ENCODE measurements around the gene PPP6R2.
"Not testable (repeated sequence)": the region's sequence is repeated elsewhere in the genome, so short reads cannot be mapped to it uniquely, and the experiment has no call there.

PPP6R2 gene

GRCh38 chr22:50401907-50402306 lies 58.8 kb downstream of the PPP6R2 start:
- H3K36me3 ChIP-seq (ENCODE audit: insufficient read depth, low read depth, low read length): peaks cover 21% of the 10 kb centered on the region; the same call in 1 of the 2 replicates
- H3K9me3 ChIP-seq (ENCODE audit: insufficient read depth, low read depth, low read length): no peaks in the 10 kb centered on the region
- H3K4me3 ChIP-seq (ENCODE audit: low read length): no peak overlapping the region
- H3K4me1 ChIP-seq (ENCODE audit: insufficient read depth, low read length): no peaks in the 10 kb centered on the region
- no peak overlapping the region for H3K27ac ChIP-seq (ENCODE audit: low read length)
- H3K9ac ChIP-seq (ENCODE audit: low read depth, low read length): no peak overlapping the region
- H3K27me3 ChIP-seq (ENCODE audit: insufficient read depth, low read length): no peaks in the 10 kb centered on the region

- H3K4me1 ChIP-seq (ENCODE audit: insufficient read depth, low read length): no peaks in the 10 kb centered on the region
- H3K4me3 ChIP-seq (ENCODE audit: low read length): no peak overlapping the region
- no peak overlapping the region for H3K9ac ChIP-seq (ENCODE audit: low read depth, low read length)
- H3K36me3 ChIP-seq (ENCODE audit: insufficient read depth, low read depth, low read length): peaks cover 32% of the 10 kb centered on the region
- no peak overlapping the region for H3K27ac ChIP-seq (ENCODE audit: low read length)
- H3K9me3 ChIP-seq (ENCODE audit: insufficient read depth, low read depth, low read length): no peaks in the 10 kb centered on the region
- no peaks in the 10 kb centered on the region for H3K27me3 ChIP-seq (ENCODE audit: insufficient read depth, low read length)
These were observed 60.6 kb downstream of the PPP6R2 start for GRCh38 chr22:50403701-50404101.

GRCh38 chr22:50406416-50407170 lies 63.5 kb downstream of the PPP6R2 start:
- Histone ChIP-seq H3K9me3 (ENCODE audit: insufficient read depth, low read depth, low read length) (no peaks in the 10 kb centered on the region), H3K4me3 (ENCODE audit: low read length) (no peak overlapping the region), H3K27ac (ENCODE audit: low read length) (no peak overlapping the region), H3K36me3 (ENCODE audit: insufficient read depth, low read depth, low read length) (peaks cover 32% of the 10 kb centered on the region), H3K4me1 (ENCODE audit: insufficient read depth, low read length) (no peaks in the 10 kb centered on the region), H3K27me3 (ENCODE audit: insufficient read depth, low read length) (no peaks in the 10 kb centered on the region), H3K9ac (ENCODE audit: low read depth, low read length) (no peak overlapping the region)

DNA sequence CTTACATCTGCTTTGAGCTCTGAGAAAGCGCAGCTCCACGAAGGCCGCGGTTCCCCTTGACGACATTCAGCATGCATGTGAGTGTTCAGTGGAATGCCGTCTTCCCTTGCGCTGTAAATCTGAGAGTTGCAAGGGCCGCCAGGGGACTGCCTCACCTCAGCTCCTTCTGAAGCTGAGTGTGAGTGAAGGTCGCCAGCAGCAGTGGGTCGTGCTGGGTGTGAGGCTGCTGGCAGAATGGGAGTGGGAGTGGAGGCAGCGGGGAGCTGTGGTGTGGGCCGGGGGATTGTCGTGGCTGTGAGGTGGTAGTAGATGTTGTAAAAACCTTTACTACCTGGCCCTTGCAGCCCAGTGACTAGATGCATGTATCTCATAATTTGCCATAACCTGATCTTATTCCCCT lies 65.2 kb downstream of the PPP6R2 start:
- Histone ChIP-seq H3K4me1 (ENCODE audit: insufficient read depth, low read length) (no peaks in the 10 kb centered on the region), H3K27ac (ENCODE audit: low read length) (no peak overlapping the region), H3K36me3 (ENCODE audit: insufficient read depth, low read depth, low read length) (peaks cover 26% of the 10 kb centered on the region), H3K4me3 (ENCODE audit: low read length) (no peak overlapping the region), H3K9me3 (ENCODE audit: insufficient read depth, low read depth, low read length) (no peaks in the 10 kb centered on the region), H3K27me3 (ENCODE audit: insufficient read depth, low read length) (no peaks in the 10 kb centered on the region), H3K9ac (ENCODE audit: low read depth, low read length) (no peak overlapping the region)

- H3K4me1 ChIP-seq (ENCODE audit: insufficient read depth, low read length); H3K27ac ChIP-seq (ENCODE audit: low read length); H3K4me3 ChIP-seq (ENCODE audit: low read length); H3K9me3 ChIP-seq (ENCODE audit: insufficient read depth, low read depth, low read length); H3K9ac ChIP-seq (ENCODE audit: low read depth, low read length); H3K27me3 ChIP-seq (ENCODE audit: insufficient read depth, low read length): not testable (repeated sequence)
- H3K36me3 ChIP-seq (ENCODE audit: insufficient read depth, low read depth, low read length): peaks cover 33% of the 10 kb centered on the region
These were observed 65.8 kb downstream of the PPP6R2 start for GRCh38 chr22:50408954-50409353.

DNA sequence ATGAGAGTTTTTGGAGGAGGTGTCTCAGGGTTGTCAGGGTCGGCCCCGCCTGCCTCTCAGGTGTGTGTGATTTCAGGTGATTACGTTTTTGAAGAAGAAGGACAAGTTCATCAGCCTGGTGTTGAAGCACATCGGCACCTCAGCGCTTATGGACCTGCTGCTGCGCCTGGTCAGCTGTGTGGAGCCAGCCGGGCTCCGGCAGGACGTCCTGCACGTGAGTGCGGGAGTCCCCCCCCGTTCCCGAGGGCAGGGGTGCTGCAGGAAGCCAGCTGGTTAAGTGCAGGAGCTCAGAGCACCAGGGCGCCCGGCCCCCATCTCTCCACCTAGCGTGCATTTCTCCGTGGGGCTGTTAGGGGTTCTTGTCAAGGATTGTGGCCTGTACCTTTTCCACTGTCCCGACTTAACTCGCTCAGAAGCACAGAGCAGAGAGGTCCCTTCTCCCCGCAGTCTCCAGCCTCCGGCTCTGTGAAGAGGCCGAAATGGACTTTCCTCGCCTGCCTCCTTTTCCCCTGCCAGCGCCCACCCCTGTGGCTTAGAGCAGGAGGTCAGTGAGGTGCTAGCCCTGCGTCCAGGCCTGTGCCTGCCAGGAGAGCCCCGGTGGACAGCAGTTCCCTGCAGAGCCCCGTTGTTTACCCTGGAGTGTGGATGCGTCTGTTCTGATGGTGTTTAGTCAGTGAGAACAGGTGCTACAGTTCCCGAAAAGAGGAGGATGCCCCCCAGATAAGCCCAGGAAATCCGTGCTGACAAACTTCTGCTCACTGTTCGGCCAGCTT lies 71.5 kb downstream of the PPP6R2 start:
- no peaks in the 10 kb centered on the region for H3K9me3 ChIP-seq (ENCODE audit: insufficient read depth, low read depth, low read length)
- H3K9ac ChIP-seq (ENCODE audit: low read depth, low read length): no peak overlapping the region
- H3K27me3 ChIP-seq (ENCODE audit: insufficient read depth, low read length): no peaks in the 10 kb centered on the region
- H3K4me1 ChIP-seq (ENCODE audit: insufficient read depth, low read length): no peaks in the 10 kb centered on the region
- H3K27ac ChIP-seq (ENCODE audit: low read length): no peak overlapping the region
- peaks cover 63% of the 10 kb centered on the region for H3K36me3 ChIP-seq (ENCODE audit: insufficient read depth, low read depth, low read length)
- H3K4me3 ChIP-seq (ENCODE audit: low read length): no peak overlapping the region

DNA sequence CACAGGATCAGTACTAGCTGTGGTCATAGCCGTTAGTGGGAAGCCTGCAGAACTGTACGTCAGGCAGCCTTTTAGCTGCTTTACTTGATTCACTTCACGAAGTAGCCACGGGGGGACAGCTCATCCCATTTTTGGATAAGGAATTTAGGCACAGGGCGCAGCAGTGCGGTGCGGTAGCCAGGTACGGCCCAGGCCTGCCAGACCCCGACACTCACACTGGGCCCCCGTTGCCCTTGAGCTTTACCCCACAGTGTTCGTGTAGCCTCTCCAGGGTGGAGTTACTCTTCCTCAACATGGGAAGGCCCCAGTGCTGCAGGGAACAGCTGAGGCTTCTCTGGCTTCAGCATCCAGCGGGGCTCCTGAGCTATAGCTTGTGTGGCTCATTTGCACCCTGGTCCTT lies 72.3 kb downstream of the PPP6R2 start:
- no peak overlapping the region for H3K27ac ChIP-seq (ENCODE audit: low read length)
- no peaks in the 10 kb centered on the region for H3K4me1 ChIP-seq (ENCODE audit: insufficient read depth, low read length)
- H3K27me3 ChIP-seq (ENCODE audit: insufficient read depth, low read length): no peaks in the 10 kb centered on the region
- peaks cover 67% of the 10 kb centered on the region for H3K36me3 ChIP-seq (ENCODE audit: insufficient read depth, low read depth, low read length)
- no peak overlapping the region for H3K4me3 ChIP-seq (ENCODE audit: low read length)
- no peak overlapping the region for H3K9ac ChIP-seq (ENCODE audit: low read depth, low read length)
- H3K9me3 ChIP-seq (ENCODE audit: insufficient read depth, low read depth, low read length): no peaks in the 10 kb centered on the region

GRCh38 chr22:50416996-50417395 lies 73.9 kb downstream of the PPP6R2 start:
- H3K9ac ChIP-seq (ENCODE audit: low read depth, low read length): no peak overlapping the region
- no peak overlapping the region for H3K27ac ChIP-seq (ENCODE audit: low read length)
- H3K36me3 ChIP-seq (ENCODE audit: insufficient read depth, low read depth, low read length): peaks cover 78% of the 10 kb centered on the region
- no peak overlapping the region for H3K4me3 ChIP-seq (ENCODE audit: low read length)
- H3K9me3 ChIP-seq (ENCODE audit: insufficient read depth, low read depth, low read length): no peaks in the 10 kb centered on the region
- H3K27me3 ChIP-seq (ENCODE audit: insufficient read depth, low read length): no peaks in the 10 kb centered on the region
- H3K4me1 ChIP-seq (ENCODE audit: insufficient read depth, low read length): no peaks in the 10 kb centered on the region

GRCh38 chr22:50417411-50418210 lies 74.5 kb downstream of the PPP6R2 start:
- Histone ChIP-seq H3K27me3 (ENCODE audit: insufficient read depth, low read length) (no peaks in the 10 kb centered on the region), H3K27ac (ENCODE audit: low read length) (no peak overlapping the region), H3K36me3 (ENCODE audit: insufficient read depth, low read depth, low read length) (peaks cover 84% of the 10 kb centered on the region)

DNA sequence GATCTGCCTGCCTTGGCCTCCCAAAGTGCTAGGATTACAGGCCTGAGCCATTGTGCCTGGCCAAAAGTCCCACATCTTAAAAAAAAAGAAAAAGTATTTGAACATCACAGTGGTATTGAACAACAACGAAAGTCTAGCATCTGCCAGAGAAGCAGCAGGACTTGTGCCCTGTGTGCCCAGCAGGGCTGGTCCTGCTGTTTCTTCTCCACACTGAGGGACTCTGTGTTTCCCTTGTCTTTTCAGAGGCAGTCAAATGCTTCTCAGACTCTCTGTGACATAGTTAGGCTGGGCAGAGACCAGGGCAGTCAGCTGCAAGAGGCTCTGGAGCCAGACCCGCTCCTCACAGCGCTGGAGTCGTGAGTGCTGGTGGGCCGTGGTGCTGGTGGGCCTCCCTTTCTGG lies 75.5 kb downstream of the PPP6R2 start:
- no peaks in the 10 kb centered on the region for H3K4me1 ChIP-seq (ENCODE audit: insufficient read depth, low read length)
- H3K27me3 ChIP-seq (ENCODE audit: insufficient read depth, low read length): no peaks in the 10 kb centered on the region
- H3K36me3 ChIP-seq (ENCODE audit: insufficient read depth, low read depth, low read length): peaks cover 90% of the 10 kb centered on the region
- H3K9me3 ChIP-seq (ENCODE audit: insufficient read depth, low read depth, low read length): no peaks in the 10 kb centered on the region
- H3K27ac ChIP-seq (ENCODE audit: low read length): no peak overlapping the region
- H3K9ac ChIP-seq (ENCODE audit: low read depth, low read length): no peak overlapping the region
- no peak overlapping the region for H3K4me3 ChIP-seq (ENCODE audit: low read length)

More at GRCh38 chr22:50417411-50418210, 74.5 kb downstream of the PPP6R2 start:
- Histone ChIP-seq H3K4me3 (ENCODE audit: low read length) (no peak overlapping the region), H3K4me1 (ENCODE audit: insufficient read depth, low read length) (no peaks in the 10 kb centered on the region), H3K9ac (ENCODE audit: low read depth, low read length) (no peak overlapping the region), H3K9me3 (ENCODE audit: insufficient read depth, low read depth, low read length) (no peaks in the 10 kb centered on the region)

- no peaks in the 10 kb centered on the region for H3K4me1 ChIP-seq (ENCODE audit: insufficient read depth, low read length)
- H3K27ac ChIP-seq (ENCODE audit: low read length): no peak overlapping the region
- no peaks in the 10 kb centered on the region for H3K9me3 ChIP-seq (ENCODE audit: insufficient read depth, low read depth, low read length)
- no peaks in the 10 kb centered on the region for H3K27me3 ChIP-seq (ENCODE audit: insufficient read depth, low read length)
- peaks cover 91% of the 10 kb centered on the region for H3K36me3 ChIP-seq (ENCODE audit: insufficient read depth, low read depth, low read length)
- no peak overlapping the region for H3K4me3 ChIP-seq (ENCODE audit: low read length)
- no peak overlapping the region for H3K9ac ChIP-seq (ENCODE audit: low read depth, low read length)
These were observed 76.0 kb downstream of the PPP6R2 start for GRCh38 chr22:50419116-50419515.

All from iPS-20b (cell line).